ENCODE measurements around the gene SLC2A3.
A peak's percentile ranks its signal among the peaks of the same experiment; 100 is the strongest.
"Not testable (repeated sequence)": the region's sequence is repeated elsewhere in the genome, so short reads cannot be mapped to it uniquely, and the experiment has no call there.

The SLC2A3 gene

GRCh38 chr12:7951671-7952070, 15.7 kb upstream of the SLC2A3 start:
- no peak for DNase-seq (ENCODE audit: low read depth, low spot score)

DNA sequence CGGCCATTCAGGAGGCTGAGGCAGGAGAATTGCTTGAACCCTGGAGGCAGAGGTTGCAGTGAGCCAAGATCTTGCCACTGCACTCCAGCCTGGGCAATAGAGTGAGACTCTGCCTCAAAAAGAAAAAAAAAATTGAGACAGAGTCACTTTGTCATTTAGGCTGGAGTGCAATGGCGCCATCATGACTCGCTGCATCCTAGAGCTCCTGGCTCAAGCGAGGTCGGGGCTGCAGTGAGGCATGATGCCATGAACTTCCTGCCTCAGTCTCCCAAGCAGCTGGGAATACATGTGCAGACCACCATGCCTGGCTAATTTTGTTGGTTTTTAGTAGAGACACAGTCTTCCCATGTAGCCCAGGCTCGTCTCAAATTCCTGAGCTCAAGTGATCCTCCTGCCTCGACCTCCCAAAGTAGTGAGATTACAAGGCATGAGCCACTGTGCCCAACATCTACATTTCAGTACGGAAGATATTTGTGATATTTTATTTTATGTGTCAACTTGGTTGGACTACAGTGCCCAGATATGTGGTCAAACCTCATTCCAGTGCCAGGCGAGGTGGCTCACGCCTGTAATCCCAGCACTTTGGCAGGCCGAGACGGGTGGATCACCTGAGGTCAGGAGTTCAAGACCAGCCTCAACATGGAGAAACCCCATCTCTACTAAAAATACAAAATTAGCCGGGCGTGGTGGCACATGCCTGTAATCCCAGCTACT, 14.4 kb upstream of the SLC2A3 start:
- not testable (repeated sequence) for DNase-seq (ENCODE audit: low read depth, low spot score)

GRCh38 chr12:7948589-7949260, 12.7 kb upstream of the SLC2A3 start:
- DNase-seq (ENCODE audit: low read depth, low spot score): no peak

- DNase-seq (ENCODE audit: low read depth, low spot score): no peak
These were observed 11.0 kb upstream of the SLC2A3 start for GRCh38 chr12:7947011-7947410.

DNA sequence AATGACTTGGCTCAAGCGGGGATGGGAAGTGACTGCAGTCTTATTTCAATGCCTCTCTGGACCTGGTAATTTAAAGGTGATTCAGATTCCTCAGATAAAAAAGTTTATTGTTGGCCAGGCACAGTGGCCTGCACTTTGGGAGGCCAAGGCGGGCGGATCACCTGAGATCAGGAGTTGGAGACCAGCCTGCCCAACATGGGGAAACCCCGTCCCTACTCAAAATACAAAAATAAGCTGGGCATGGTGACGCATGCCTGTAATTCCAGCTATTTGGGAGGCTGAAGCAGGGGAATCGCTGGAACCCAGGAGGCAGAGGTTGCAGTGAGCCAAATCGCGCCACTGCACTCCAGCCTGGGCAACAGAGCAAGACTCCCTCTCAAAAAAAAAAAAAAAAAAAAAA, 8.8 kb upstream of the SLC2A3 start:
- DNase-seq (ENCODE audit: low read depth, low spot score): not testable (repeated sequence)

DNA sequence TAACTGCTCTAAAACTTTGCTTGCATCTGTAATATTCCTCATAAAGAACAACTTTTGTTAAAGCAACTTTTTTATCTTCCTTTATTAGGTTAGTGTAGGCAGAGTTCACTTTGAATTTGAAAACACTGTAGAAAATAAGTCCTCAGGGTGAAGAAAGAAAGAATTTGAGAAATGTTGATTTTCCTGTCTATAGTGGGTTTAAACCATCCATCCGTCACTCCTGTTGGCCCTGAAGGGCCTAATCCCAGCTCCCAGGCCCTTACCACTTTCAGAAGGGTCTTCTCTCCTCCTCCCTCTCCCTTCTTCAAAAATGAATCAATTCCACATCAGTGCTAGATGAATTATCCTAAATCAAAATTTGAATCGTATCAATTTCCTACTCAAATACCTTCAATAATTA, 4.9 kb upstream of the SLC2A3 start:
- no peak for DNase-seq (ENCODE audit: low read depth, low spot score)

GRCh38 chr12:7937833-7938506, 2.0 kb upstream of the SLC2A3 start:
- DNase-seq (ENCODE audit: low read depth, low spot score): no peak

DNA sequence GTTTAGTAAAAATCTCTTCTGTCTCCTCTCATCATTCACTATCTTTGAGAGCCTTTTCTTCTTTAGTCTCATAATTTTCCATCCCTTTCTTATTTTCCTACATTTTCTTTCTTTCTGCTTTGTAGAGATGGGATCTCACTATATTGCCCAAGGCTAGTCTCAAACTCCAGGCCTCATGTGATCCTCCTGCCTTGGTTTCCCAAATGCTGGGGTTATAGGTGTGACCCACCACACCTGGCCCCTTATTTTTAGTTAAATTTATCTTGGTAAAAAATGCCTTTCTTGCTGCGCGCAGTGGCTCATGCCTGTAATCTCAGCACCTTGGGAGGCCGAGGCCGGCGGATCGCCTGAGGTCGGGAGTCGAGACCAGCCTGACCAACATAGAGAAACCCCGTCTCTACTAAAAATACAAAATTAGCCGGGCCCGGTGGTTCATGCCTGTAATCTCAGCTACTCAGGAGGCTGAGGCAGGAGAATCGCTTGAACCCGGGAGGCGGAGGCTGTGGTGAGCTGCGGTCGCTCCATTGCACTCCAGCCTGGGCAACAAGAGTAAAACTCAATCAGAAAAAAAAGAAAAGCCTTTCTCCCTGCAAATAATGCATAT, 996 bp downstream of the SLC2A3 start:
- no peak for DNase-seq (ENCODE audit: low read depth, low spot score)

- DNase-seq (ENCODE audit: low read depth, low spot score): no peak
These were observed 1.7 kb downstream of the SLC2A3 start for GRCh38 chr12:7934091-7934888.

DNA sequence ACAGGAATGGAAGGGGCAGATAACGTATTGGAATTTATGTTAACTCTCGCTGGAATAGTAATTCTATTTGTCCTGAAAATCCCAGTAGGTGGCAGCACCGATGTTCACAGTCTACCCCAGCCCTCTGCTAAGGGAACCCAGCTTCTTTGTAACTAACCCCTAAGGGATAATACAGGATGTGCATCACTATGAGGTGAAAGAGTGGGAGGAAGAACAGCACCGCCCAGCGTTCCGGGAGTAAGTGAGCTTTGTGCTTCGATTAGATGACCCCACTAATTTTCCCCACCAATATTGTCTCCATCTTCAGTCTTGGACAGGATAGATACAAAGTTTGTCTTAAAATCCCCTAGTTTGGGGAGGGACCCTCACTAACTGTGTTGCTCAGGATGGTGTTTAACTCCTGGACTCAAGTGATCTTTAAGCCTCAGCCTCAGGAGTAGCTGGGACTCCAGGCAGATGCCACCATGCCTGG, 2.7 kb downstream of the SLC2A3 start:
- DNase-seq (ENCODE audit: low read depth, low spot score): peak; percentile 72

- DNase-seq (ENCODE audit: low read depth, low spot score): not testable (repeated sequence)
These were observed 3.3 kb downstream of the SLC2A3 start for GRCh38 chr12:7932599-7933240.

DNA sequence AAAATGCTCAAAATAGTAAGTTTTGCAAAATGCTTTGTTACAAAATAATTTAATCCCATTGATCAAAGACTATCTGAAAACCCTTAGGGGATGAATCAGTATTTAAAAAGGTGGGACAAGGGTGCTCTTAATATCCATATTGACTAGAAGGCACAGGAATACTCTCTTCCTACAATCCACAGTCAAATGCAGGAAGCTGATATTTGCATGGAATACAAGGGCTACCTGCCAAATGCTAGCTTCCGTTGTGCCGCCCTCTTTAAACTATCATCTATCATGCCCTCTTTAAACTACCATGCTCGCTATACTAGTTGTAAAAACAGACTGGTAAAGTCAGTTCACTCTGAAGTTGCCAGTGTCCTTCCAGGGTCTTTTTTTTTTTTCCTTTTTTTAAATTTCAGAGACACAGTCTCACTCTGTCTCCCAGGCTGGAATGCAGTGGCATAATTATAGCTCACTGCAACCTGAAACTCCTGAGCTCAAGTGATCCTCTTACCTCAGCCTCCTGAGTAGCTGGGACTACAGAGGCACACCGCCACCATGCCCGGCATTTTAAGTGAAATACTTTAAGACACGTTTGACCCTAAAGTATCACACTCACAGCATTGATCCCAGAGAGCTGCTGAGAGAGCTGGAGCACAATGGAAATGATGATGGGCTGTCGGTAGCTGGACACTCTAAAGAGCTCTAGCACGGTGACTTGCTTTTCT, 6.7 kb downstream of the SLC2A3 start:
- DNase-seq (ENCODE audit: low read depth, low spot score): no peak

DNA sequence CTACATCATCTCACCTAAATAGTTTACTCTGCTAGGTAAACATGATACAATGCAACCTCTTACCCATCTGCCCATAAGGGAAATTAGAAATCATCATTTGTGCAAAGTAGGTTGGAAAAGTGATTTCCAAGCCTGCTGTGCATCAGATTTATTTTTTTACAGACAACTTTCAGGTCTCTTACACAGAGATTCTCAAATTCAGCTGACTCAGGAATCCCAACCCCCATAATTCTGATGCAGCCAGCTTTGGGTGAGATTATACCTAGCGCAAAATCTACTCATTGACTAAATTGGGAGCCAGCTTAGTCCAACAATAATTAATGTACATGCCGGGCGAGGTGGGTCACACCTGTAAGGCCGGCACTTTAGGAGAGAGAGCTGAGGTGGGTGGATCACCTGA, 8.5 kb downstream of the SLC2A3 start:
- DNase-seq (ENCODE audit: low read depth, low spot score): no peak

DNA sequence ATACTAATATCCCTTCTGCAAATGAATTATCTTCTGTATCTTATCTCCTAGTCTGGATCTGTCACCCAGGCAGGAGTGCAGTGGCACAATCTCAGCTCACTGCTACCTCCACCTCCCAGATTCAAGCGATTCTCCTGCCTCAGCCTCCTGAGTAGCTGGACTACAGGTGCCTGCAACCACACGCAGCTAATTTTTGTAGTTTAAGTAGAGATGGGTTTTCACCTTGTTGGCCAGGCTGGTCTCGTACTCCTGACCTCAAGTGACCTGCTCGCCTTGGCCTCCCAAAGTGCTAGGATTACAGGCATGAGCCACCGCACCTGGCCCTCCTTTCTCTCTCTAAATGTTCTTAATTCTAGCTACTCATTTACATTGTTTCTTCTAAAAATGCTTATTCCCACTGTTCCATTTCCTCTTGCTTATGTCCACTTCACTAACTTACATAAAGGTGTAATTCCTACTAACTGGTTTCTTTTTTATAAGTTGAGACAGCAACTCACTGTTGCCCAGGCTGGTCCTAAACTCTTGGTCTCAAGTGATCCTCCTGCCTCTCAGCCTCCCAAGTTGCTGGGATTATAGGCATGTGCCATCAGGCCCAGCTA, 9.8 kb downstream of the SLC2A3 start:
- not testable (repeated sequence) for DNase-seq (ENCODE audit: low read depth, low spot score)

DNA sequence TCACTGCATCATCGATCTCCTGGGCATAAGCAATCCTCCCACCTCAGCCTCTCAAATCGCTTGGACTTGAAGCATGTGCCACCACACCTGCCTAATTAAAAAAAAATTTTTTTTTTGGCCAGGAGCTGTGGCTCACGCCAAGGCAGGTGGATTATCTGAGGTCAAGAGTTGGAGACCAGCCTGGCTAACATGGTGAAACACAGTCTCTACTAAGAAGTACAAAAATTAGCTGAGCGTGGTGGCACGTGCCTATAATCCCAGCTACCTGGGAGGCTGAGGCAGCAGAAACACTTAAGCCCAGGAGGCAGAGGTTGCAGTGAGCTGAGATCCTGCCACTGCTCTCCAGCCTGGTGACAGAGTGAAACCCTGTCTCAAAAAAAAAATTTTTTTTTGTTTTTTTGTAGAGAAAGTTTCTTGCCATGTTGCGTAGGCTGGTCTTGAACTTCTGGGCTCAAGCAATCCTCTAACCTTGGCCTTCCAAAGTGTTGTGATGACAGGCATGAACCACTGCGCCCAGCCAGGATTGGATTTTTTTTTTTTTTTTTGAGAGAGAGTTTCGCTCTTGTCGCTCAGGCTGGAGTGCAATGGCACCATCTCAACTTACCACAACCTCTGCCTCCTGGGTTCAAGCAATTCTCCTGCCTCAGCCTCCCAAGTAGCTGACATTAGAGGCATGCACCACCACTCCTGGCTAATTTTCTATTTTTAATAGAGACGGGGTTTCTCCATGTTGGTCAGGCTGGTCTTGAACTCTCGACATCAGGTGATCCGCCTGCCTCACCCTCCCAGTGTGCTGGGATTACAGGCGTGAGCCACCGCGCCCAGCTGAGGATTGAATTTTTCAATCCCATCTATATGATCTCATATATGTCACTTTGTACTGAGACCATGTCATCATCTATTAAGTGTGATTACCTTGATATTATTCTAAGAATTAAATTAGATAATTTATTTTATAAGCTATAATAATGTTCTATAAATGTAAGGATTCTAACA, 12.4 kb downstream of the SLC2A3 start:
- DNase-seq (ENCODE audit: low read depth, low spot score): no peak

DNA sequence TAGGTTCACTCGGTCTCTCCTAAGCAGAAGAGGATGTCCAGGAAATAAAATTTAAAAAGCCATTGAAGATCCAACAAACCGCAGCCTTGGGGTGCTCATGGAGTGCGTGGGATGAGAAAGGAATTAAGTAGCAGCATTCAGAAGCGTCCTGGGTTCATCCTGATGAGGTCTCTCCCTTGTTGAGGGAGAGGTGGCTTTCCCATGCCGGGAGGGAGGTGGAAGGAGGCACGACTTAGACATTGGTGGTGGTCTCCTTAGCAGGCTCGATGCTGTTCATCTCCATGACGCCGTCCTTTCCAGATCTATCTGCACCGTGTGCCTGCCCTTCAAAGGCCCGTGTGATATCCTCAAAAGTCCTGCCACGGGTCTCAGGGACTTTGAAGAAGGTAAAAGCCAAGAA, 14.8 kb downstream of the SLC2A3 start:
- DNase-seq (ENCODE audit: low read depth, low spot score): not testable (repeated sequence)

- DNase-seq (ENCODE audit: low read depth, low spot score): not testable (repeated sequence)
These were observed 17.8 kb downstream of the SLC2A3 start for GRCh38 chr12:7918268-7918590.

DNA sequence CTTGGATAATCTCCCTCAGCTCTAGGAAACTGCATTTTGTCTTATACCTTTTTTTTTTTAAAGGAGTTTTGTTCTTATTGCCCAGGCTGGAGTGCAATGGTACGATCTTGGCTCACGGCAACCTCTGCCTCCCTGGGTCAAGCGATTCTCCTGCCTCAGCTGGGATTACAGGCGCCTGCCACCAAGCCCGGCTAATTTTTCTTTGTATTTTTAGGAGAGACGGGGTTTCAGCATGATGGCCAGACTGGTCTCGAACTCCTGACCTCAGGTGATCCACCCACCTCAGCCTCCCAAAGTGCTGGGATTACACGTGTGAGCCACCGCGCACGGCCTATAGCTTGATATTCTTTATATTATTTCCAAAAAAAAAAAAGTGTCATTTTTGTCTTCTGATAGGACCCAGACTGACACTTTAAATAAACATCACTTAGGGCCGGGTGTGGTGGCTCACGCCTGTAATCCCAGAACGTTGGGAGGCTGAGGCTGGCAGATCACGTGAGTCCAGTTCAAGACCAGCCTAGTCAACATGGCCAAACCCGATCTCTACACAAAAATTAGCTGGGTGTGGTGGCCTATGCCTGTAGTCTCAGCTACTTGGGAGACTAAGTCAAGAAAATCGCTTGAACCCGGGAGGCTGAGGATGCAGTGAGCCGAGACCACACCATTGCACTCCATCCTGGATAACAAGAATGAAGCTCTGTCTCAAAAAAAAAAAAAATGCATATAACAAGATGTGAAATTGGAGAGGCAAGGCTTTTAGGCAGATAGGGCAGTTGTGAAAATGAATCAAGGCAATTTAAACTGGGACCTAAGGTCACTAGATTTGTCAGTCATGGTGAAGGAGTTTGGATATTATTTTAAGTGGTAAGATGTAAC, 18.4 kb downstream of the SLC2A3 start:
- no peak for DNase-seq (ENCODE audit: low read depth, low spot score)
